GM12872 (cell line): ENCODE results near the gene USP34.

Source experiments
- TF ChIP-seq, protein P1 (sequence below): IDR thresholded peaks from 3 replicates; pipeline ENCODE4 v1.5.1; 2011; ENCODE audit warnings: low read depth, mild to moderate bottlenecking, low read length, moderate library complexity; ENCODE audit not compliant: insufficient read depth

USP34 gene

DNA sequence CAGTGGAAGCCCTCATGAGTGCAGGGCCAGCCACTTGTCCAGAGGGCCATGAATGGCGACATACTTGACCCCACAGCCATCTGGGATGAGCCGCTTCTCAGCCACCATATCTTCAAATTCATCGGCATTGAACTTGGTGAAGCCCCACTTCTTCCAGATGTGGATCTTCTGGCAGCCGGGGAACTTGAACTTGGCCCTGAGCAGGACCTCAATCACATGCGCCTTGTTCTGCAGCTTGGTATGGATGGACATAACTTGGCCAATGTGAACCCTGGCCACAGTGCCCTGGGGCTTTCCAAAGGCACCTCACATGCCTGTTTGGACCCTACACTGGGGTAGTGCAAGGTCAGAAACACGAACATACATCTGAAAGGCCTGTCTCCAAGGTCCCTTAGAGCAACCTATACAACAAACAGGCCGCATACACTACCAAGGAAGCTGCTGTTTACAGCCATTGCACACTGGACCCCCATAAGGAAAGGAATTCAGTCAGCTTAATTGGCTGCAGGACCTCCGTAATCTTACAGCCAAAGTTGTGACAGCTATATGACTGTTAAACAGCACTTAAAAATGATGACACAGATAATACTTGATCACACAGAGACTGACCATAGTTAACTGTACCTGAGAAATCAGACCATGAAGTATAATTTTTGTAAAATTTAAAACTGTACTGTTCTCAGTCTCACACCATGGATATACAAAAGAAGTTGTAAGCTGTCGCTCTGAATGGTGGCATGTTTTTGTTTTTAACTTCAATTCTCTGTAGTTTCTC, 53.8 kb downstream of the USP34 start:
- TF ChIP-seq, protein P1, sequence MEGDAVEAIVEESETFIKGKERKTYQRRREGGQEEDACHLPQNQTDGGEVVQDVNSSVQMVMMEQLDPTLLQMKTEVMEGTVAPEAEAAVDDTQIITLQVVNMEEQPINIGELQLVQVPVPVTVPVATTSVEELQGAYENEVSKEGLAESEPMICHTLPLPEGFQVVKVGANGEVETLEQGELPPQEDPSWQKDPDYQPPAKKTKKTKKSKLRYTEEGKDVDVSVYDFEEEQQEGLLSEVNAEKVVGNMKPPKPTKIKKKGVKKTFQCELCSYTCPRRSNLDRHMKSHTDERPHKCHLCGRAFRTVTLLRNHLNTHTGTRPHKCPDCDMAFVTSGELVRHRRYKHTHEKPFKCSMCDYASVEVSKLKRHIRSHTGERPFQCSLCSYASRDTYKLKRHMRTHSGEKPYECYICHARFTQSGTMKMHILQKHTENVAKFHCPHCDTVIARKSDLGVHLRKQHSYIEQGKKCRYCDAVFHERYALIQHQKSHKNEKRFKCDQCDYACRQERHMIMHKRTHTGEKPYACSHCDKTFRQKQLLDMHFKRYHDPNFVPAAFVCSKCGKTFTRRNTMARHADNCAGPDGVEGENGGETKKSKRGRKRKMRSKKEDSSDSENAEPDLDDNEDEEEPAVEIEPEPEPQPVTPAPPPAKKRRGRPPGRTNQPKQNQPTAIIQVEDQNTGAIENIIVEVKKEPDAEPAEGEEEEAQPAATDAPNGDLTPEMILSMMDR: no peak

DNA sequence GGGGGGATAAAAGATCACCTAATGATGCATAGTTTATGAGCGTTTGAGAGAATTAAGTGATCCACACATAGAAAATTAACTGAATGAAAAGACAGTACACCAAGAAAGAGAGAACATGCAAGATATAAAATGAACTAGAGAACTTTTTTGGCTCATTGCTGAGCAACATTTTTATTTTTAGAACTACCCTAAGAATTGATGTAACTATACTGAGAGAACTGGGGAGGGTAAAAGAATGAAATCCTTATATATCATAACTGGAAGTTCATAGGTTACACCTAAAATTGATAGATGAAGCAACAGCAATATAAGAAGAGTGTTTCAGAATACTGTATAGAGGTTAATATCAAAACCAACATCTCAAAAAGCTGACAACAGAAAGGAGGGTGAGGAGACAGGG, 55.6 kb downstream of the USP34 start:
- TF ChIP-seq, protein P1: no peak

DNA sequence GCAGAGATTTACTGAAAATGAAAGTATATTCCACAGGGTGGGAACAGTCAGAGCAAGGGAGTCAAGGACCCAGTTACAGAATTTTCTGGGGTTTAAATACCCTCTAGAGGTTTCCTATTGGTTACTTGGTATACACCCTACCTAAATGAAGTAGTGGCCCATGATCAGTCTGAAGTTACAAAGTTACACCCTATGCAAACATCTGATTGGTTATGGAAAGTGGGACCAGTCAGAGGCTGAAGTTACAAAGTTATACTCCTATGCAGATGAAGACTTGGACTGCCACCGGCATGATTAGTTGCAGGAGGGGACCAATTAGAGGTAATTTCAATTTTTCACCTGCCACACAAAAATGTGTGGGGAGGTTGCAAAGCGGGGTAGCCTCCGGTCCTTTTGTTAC, 56.2 kb downstream of the USP34 start:
- TF ChIP-seq, protein P1: no peak

DNA sequence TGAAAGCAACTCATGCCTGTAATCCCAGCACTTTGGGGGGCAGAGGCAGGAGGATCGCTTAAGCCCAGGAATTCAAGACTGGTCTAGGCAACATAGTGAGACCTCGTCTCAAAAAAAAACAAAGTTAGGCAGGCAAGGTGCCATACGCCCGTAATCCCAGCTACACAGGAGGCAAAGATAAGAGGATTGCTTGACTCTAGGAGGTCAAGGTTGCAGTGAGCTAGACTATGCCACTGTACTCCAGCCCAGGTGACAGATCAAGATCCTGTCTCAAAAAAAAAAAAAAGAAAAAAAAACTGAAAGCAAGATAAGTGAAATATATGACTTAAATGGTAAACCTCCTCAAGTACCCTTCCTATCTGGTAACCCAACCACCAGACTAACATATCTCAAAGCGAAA, 59.8 kb downstream of the USP34 start:
- TF ChIP-seq, protein P1: no peak

DNA sequence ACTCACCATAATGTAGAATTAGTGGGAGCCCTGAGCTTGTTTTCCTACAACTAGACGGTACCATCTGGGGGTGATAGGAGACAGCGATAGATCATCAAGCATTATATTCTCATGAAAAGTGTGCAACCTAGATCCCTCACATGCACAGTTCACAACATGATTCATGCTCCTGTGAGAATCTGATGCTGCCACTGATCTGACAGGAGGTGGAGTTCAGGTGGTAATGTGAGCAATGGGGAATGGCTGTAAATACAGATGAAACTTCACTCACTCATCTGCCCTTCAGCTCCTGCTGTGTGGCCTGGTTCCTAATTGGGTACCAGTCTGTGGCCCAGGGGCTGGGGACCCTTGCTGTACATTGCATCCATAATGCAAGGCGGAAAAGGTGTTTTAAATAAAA, 60.7 kb downstream of the USP34 start:
- TF ChIP-seq, protein P1: no peak

DNA sequence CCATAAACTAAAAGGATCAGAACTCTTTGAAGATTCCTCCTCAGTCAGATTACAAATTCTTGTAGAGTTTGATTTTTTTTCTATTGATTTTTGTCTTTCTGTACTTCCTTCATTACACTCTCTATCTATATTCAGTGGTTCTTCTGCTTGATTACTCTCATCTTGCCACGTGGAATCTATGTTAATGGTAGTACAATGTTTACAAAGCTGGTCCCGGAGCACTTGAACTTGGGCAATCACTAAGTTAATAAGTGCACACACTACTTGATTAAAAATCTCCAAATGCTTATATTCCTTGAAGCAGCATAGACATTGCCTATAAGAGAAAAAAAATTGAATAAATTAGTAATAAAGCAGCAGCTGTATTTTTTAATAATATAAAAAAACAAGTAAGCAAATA, 65.1 kb downstream of the USP34 start:
- TF ChIP-seq, protein P1: no peak

DNA sequence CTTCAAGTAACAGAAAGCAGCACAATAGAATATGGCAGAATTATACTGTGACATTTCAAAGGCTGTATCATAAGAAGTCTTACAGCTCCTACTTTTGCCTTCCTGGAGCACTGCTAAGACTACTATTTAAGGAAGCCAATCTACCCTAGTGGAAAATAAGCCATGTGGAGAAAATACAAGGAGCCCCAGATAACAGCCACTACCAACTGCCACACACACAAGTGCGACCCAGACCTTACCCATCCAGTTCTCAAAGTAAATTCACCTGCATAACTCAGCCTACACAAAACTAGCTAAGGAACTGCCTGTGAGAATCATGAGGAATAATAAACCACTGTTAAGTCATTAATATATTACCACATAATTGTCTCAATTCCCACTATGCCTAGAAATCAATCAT, 66.4 kb downstream of the USP34 start:
- TF ChIP-seq, protein P1: no peak
